ENCODE measurements around the gene IKZF2.

IKZF2 gene

GRCh38 chr2:212958133-212958532, 193.3 kb downstream of the IKZF2 start:
- no peak for DNase-seq (ENCODE audit: low read depth)

- DNase-seq (ENCODE audit: low read depth): no peak
Observed at GRCh38 chr2:212957624-212958023, 193.8 kb downstream of the IKZF2 start.

GRCh38 chr2:212956665-212957607, 194.5 kb downstream of the IKZF2 start:
- no peak for DNase-seq (ENCODE audit: low read depth)

GRCh38 chr2:212953170-212953920, 198.1 kb downstream of the IKZF2 start:
- DNase-seq (ENCODE audit: low read depth): no peak

GRCh38 chr2:212949786-212950185, 201.6 kb downstream of the IKZF2 start:
- no peak for DNase-seq (ENCODE audit: low read depth)
